Fibroblast of mammary gland (primary cell): ENCODE data around the gene MYO16.
A peak's percentile ranks its signal among the peaks of the same experiment; 100 is the strongest.

ENCODE experiments used
- DNase-seq: peaks from one replicate; pipeline ENCODE4 v3.0.0-alpha.2; 2010; ENCODE audit warnings: low read depth
- H3K4me3 ChIP-seq: 2 replicates; pipeline ENCODE4 v1.5.1; 2011; ENCODE audit warnings: low read depth, mild to moderate bottlenecking, low read length, moderate library complexity; ENCODE audit not compliant: control insufficient read depth
- TF ChIP-seq, protein P1 (sequence below): conservative IDR thresholded peaks from 2 replicates; pipeline ENCODE4 v1.5.1; 2011; ENCODE audit warnings: low read depth, low read length, inconsistent platforms; ENCODE audit not compliant: control insufficient read depth, insufficient read depth

The MYO16 gene

GRCh38 chr13:109255141-109255856 is 625.9 kb downstream of the MYO16 start:
- no peak for DNase-seq
- H3K4me3 ChIP-seq = no peak overlapping the region
- TF ChIP-seq, protein P1, sequence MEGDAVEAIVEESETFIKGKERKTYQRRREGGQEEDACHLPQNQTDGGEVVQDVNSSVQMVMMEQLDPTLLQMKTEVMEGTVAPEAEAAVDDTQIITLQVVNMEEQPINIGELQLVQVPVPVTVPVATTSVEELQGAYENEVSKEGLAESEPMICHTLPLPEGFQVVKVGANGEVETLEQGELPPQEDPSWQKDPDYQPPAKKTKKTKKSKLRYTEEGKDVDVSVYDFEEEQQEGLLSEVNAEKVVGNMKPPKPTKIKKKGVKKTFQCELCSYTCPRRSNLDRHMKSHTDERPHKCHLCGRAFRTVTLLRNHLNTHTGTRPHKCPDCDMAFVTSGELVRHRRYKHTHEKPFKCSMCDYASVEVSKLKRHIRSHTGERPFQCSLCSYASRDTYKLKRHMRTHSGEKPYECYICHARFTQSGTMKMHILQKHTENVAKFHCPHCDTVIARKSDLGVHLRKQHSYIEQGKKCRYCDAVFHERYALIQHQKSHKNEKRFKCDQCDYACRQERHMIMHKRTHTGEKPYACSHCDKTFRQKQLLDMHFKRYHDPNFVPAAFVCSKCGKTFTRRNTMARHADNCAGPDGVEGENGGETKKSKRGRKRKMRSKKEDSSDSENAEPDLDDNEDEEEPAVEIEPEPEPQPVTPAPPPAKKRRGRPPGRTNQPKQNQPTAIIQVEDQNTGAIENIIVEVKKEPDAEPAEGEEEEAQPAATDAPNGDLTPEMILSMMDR = no peak

GRCh38 chr13:109256866-109257760 is 627.7 kb downstream of the MYO16 start:
- TF ChIP-seq, protein P1 = no peak
- H3K4me3 ChIP-seq = no peak overlapping the region
- DNase-seq = peak; percentile 98
